Adrenal gland (tissue), 5 donors: ENCODE data around the gene HMGB4.

Source experiments
- CTCF ChIP-seq, 6 experiments: fragments of 450-650 bp in 4 of 6; fragments of 200-600 bp in 2 of 6; sonication (generic) in 1 of 6; IDR thresholded peaks; 1 replicate in 5 of 6; 2 replicates in 1 of 6; pipeline versions ENCODE4 v1.5.1 to v1.8.0; 2016 to 2021; ENCODE audit warnings: antibody characterized with exemption in 6 of 6, mild to moderate bottlenecking in 2 of 6, moderate library complexity in 1 of 6
- POLR2A ChIP-seq, 2 donors: fragments of 450-650 bp; IDR thresholded peaks; one replicate each; pipeline ENCODE4 v1.6.1; 2017; ENCODE audit warnings: antibody characterized with exemption in 2 of 2, mild to moderate bottlenecking in 2 of 2, moderate library complexity in 1 of 2
- donor health status: DM: no; HTN: no; CAD: no.

DNA sequence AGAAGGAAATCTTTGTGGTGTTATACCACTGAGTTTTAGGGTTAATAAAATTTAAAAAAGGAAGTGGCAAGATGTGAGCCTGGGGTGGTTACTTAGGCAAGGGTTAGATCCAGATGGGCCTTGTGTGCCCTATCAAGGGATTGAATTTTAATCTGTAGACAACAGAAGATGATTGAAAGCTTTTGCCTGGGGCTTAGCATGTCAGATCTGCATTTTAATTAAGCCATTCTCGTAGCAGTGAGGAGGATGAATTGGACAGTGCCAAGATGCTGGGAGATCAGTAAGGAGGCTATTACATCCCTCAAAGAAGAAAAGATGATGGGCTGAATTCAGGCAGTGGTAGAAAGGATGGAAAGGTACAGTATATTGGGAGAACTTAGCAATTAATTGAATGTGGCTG lies 42.3 kb downstream of the HMGB4 start:
- no peak for TF ChIP-seq CTCF (IDR thresholded peaks at IDR 0.05)
- TF ChIP-seq POLR2A (IDR thresholded peaks at IDR 0.05): no peak
